Measurements from ENCODE around the gene CDK13.

- TF ChIP-seq ZFP30 (CRISPR knock-in tag; IDR thresholded peaks at IDR 0.05) (no peak), GLIS3 (CRISPR knock-in tag; IDR thresholded peaks at IDR 0.05) (no peak), PPARA (CRISPR knock-in tag; IDR thresholded peaks at IDR 0.05; ENCODE audit: borderline replicate concordance) (no peak), TOX (CRISPR knock-in tag; IDR thresholded peaks at IDR 0.05; ENCODE audit: borderline replicate concordance) (no peak), POU6F1 (CRISPR knock-in tag; IDR thresholded peaks at IDR 0.05; ENCODE audit: borderline replicate concordance, low read depth) (no peak), ZC3H10 (CRISPR knock-in tag; IDR thresholded peaks at IDR 0.05) (no peak), ISL1 (CRISPR knock-in tag; IDR thresholded peaks at IDR 0.05) (no peak), OSR1 (CRISPR knock-in tag; IDR thresholded peaks at IDR 0.05) (no peak), CSDC2 (CRISPR knock-in tag; IDR thresholded peaks at IDR 0.05) (no peak), ARNTL (CRISPR knock-in tag; IDR thresholded peaks at IDR 0.05; ENCODE audit: borderline replicate concordance, low read depth) (no peak), ZNF8 (CRISPR knock-in tag; IDR thresholded peaks at IDR 0.05) (no peak), CREB5 (CRISPR knock-in tag; IDR thresholded peaks at IDR 0.05; ENCODE audit: low read depth) (no peak), ZNF565 (CRISPR knock-in tag; conservative IDR thresholded peaks at IDR 0.05; ENCODE audit: low read depth) (no peak), CSRNP3 (CRISPR knock-in tag; IDR thresholded peaks at IDR 0.05) (no peak)
Observed at GRCh38 chr7:39987641-39988347, 37.7 kb downstream of the CDK13 start.
